ENCODE results near the gene COL5A1.
"Not testable (repeated sequence)": the region's sequence is repeated elsewhere in the genome, so short reads cannot be mapped to it uniquely, and the experiment has no call there.

The COL5A1 gene

GRCh38 chr9:134670851-134671281, 29.3 kb downstream of the COL5A1 start:
- in situ Hi-C loops (cut with HindIII; ENCODE audit: low sequenced_read_pairs): no loop called here

- in situ Hi-C loops (cut with HindIII; ENCODE audit: low sequenced_read_pairs): no loop called here
Measured at GRCh38 chr9:134671341-134672113, 29.9 kb downstream of the COL5A1 start.

- in situ Hi-C loops (cut with HindIII; ENCODE audit: low sequenced_read_pairs): no loop called here
Measured at GRCh38 chr9:134676361-134676760, 34.8 kb downstream of the COL5A1 start.

GRCh38 chr9:134676886-134677285, 35.3 kb downstream of the COL5A1 start:
- in situ Hi-C loops (cut with HindIII; ENCODE audit: low sequenced_read_pairs): no loop called here

GRCh38 chr9:134677743-134678142, 36.1 kb downstream of the COL5A1 start:
- in situ Hi-C loops (cut with HindIII; ENCODE audit: low sequenced_read_pairs): no loop called here

- in situ Hi-C loops (cut with HindIII; ENCODE audit: low sequenced_read_pairs): no loop called here
Measured at GRCh38 chr9:134678206-134678605, 36.6 kb downstream of the COL5A1 start.

GRCh38 chr9:134678666-134679443, 37.3 kb downstream of the COL5A1 start:
- in situ Hi-C loops (cut with HindIII; ENCODE audit: low sequenced_read_pairs): no loop called here

GRCh38 chr9:134679616-134680392, 38.2 kb downstream of the COL5A1 start:
- in situ Hi-C loops (cut with HindIII; ENCODE audit: low sequenced_read_pairs): no loop called here

GRCh38 chr9:134680393-134681060, 38.9 kb downstream of the COL5A1 start:
- in situ Hi-C loops (cut with HindIII; ENCODE audit: low sequenced_read_pairs): no loop called here

GRCh38 chr9:134681061-134681661, 39.6 kb downstream of the COL5A1 start:
- in situ Hi-C loops (cut with HindIII; ENCODE audit: low sequenced_read_pairs): no loop called here

- in situ Hi-C loops (cut with HindIII; ENCODE audit: low sequenced_read_pairs): no loop called here
Measured at GRCh38 chr9:134682026-134682425, 40.4 kb downstream of the COL5A1 start.

- in situ Hi-C loops (cut with HindIII; ENCODE audit: low sequenced_read_pairs): no loop called here
Measured at GRCh38 chr9:134682651-134683364, 41.2 kb downstream of the COL5A1 start.

GRCh38 chr9:134683714-134684374, 42.2 kb downstream of the COL5A1 start:
- in situ Hi-C loops (cut with HindIII; ENCODE audit: low sequenced_read_pairs): no loop called here

- in situ Hi-C loops (cut with HindIII; ENCODE audit: low sequenced_read_pairs): no loop called here
Measured at GRCh38 chr9:134684375-134684723, 42.7 kb downstream of the COL5A1 start.

GRCh38 chr9:134684941-134685340, 43.3 kb downstream of the COL5A1 start:
- in situ Hi-C loops (cut with HindIII; ENCODE audit: low sequenced_read_pairs): not testable (repeated sequence)

GRCh38 chr9:134685784-134686183, 44.2 kb downstream of the COL5A1 start:
- in situ Hi-C loops (cut with HindIII; ENCODE audit: low sequenced_read_pairs): no loop called here

- in situ Hi-C loops (cut with HindIII; ENCODE audit: low sequenced_read_pairs): no loop called here
Measured at GRCh38 chr9:134686896-134687295, 45.3 kb downstream of the COL5A1 start.

- in situ Hi-C loops (cut with HindIII; ENCODE audit: low sequenced_read_pairs): no loop called here
Measured at GRCh38 chr9:134687556-134687955, 46.0 kb downstream of the COL5A1 start.

- in situ Hi-C loops (cut with HindIII; ENCODE audit: low sequenced_read_pairs): no loop called here
Measured at GRCh38 chr9:134688231-134688630, 46.6 kb downstream of the COL5A1 start.

Measured in endothelial cell of hepatic sinusoid (primary cell).